ENCODE results near the gene ZNF536.

GRCh38 chr19:30374539-30374864 is 2.3 kb downstream of the ZNF536 start:
- TF ChIP-seq CTCF (IDR thresholded peaks at IDR 0.05) (no peak), EP300 (IDR thresholded peaks at IDR 0.05) (no peak), POLR2AphosphoS5 (IDR thresholded peaks at IDR 0.05) (no peak)
